IMR-90 (cell line): ENCODE data around the gene RTEL1.

Experiments used
- CEBPB ChIP-seq: IDR thresholded peaks from 2 replicates; pipeline ENCODE4 v1.6.1; 2012; ENCODE audit warnings: low read depth, low read length, improper control_type of control experiment
- FOS ChIP-seq: fragments of 150-350 bp; IDR thresholded peaks from 2 replicates; pipeline ENCODE4 v1.6.1; 2016; ENCODE audit warnings: low read depth, low read length
- MAZ ChIP-seq: IDR thresholded peaks from 2 replicates; pipeline ENCODE4 v1.6.1; 2012; ENCODE audit warnings: low read depth, mild to moderate bottlenecking, low read length, improper control_type of control experiment, moderate library complexity, borderline replicate concordance
- MXI1 ChIP-seq: IDR thresholded peaks from 2 replicates; pipeline ENCODE4 v1.6.1; 2012; ENCODE audit warnings: low read depth, mild to moderate bottlenecking, low read length, moderate library complexity, borderline replicate concordance
- NFE2L2 ChIP-seq: fragments of 150-350 bp; IDR thresholded peaks from 2 replicates; pipeline ENCODE4 v1.6.1; 2016; ENCODE audit warnings: low read depth, mild to moderate bottlenecking, low read length
- POLR2A ChIP-seq: IDR thresholded peaks from 2 replicates; pipeline ENCODE4 v1.6.1; 2012; ENCODE audit warnings: mild to moderate bottlenecking, low read depth, low read length
- RAD21 ChIP-seq: IDR thresholded peaks from 2 replicates; pipeline ENCODE4 v1.6.1; 2012; ENCODE audit warnings: low read length, improper control_type of control experiment
- RCOR1 ChIP-seq: IDR thresholded peaks from 2 replicates; pipeline ENCODE4 v1.6.1; 2012; ENCODE audit warnings: mild to moderate bottlenecking, low read length, improper control_type of control experiment; ENCODE audit not compliant: insufficient replicate concordance
- RFX5 ChIP-seq: IDR thresholded peaks from 2 replicates; pipeline ENCODE4 v1.8.0; 2012; ENCODE audit warnings: low read depth, mild to moderate bottlenecking, low read length, moderate library complexity
- SMC3 ChIP-seq: fragments of 150-350 bp; IDR thresholded peaks from 2 replicates; pipeline ENCODE4 v1.6.1; 2016; ENCODE audit warnings: low read depth, mild to moderate bottlenecking, antibody characterized with exemption, low read length, moderate library complexity
- TF ChIP-seq, protein P1 (sequence below): conservative IDR thresholded peaks from 2 replicates; pipeline ENCODE4 v1.5.1; 2012; ENCODE audit warnings: mild to moderate bottlenecking, low read depth, low read length, improper control_type of control experiment
- TF ChIP-seq, protein P2 (sequence below): fragments of 150-350 bp; IDR thresholded peaks from 2 replicates; pipeline ENCODE4 v1.6.1; 2016; ENCODE audit warnings: low read depth, mild to moderate bottlenecking, low read length, moderate library complexity, borderline replicate concordance
- TF ChIP-seq, protein P3 (sequence below): fragments of 150-350 bp; IDR thresholded peaks from 2 replicates; pipeline ENCODE4 v1.6.1; 2017; ENCODE audit warnings: mild to moderate bottlenecking, antibody characterized with exemption, low read length, low read depth

DNA sequence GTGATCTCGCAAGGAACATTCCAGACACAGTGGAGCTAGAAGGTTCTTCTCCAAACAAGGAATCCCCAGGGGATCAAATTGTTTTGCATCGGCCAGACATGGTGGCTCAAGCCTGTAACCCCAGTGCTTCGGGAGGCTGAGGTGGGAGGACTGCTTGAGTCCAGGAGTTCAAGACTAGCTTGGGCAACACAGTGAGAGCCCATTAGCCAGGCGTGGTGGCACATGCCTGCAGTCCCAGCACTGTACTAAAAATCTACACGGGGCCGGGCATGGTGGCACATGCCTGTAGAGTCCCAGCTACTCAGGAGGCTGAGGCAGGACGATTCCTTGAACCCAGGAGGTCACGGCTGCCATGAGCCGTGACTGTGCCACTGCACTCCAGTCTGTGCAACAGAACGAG, 46.5 kb upstream of the RTEL1 start:
- TF ChIP-seq, protein P1, sequence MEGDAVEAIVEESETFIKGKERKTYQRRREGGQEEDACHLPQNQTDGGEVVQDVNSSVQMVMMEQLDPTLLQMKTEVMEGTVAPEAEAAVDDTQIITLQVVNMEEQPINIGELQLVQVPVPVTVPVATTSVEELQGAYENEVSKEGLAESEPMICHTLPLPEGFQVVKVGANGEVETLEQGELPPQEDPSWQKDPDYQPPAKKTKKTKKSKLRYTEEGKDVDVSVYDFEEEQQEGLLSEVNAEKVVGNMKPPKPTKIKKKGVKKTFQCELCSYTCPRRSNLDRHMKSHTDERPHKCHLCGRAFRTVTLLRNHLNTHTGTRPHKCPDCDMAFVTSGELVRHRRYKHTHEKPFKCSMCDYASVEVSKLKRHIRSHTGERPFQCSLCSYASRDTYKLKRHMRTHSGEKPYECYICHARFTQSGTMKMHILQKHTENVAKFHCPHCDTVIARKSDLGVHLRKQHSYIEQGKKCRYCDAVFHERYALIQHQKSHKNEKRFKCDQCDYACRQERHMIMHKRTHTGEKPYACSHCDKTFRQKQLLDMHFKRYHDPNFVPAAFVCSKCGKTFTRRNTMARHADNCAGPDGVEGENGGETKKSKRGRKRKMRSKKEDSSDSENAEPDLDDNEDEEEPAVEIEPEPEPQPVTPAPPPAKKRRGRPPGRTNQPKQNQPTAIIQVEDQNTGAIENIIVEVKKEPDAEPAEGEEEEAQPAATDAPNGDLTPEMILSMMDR: no peak
- no peak for TF ChIP-seq RFX5
- no peak for TF ChIP-seq SMC3
- TF ChIP-seq RCOR1: no peak
- TF ChIP-seq POLR2A: no peak
- no peak for TF ChIP-seq FOS
- TF ChIP-seq MAZ: no peak
- no peak for TF ChIP-seq CEBPB
- no peak for TF ChIP-seq MXI1
- TF ChIP-seq, protein P2, sequence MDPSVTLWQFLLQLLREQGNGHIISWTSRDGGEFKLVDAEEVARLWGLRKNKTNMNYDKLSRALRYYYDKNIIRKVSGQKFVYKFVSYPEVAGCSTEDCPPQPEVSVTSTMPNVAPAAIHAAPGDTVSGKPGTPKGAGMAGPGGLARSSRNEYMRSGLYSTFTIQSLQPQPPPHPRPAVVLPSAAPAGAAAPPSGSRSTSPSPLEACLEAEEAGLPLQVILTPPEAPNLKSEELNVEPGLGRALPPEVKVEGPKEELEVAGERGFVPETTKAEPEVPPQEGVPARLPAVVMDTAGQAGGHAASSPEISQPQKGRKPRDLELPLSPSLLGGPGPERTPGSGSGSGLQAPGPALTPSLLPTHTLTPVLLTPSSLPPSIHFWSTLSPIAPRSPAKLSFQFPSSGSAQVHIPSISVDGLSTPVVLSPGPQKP: no peak
- no peak for TF ChIP-seq RAD21
- TF ChIP-seq, protein P3, sequence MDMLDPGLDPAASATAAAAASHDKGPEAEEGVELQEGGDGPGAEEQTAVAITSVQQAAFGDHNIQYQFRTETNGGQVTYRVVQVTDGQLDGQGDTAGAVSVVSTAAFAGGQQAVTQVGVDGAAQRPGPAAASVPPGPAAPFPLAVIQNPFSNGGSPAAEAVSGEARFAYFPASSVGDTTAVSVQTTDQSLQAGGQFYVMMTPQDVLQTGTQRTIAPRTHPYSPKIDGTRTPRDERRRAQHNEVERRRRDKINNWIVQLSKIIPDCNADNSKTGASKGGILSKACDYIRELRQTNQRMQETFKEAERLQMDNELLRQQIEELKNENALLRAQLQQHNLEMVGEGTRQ: no peak
- TF ChIP-seq NFE2L2: no peak
